ENCODE results near the gene RHBDL2.
A peak's percentile ranks its signal among the peaks of the same experiment; 100 is the strongest.

Gene RHBDL2

GRCh38 chr1:38940339-38941047 is 1.1 kb downstream of the RHBDL2 start:
- H3K4me1 Mint-ChIP-seq = peaks cover 5% of the 10 kb centered on the region
- no peaks in the 10 kb centered on the region for H3K9me3 Mint-ChIP-seq
- H3K27me3 Mint-ChIP-seq (ENCODE audit: low read depth) = no peaks in the 10 kb centered on the region
- TF ChIP-seq CTCF (IDR thresholded peaks at IDR 0.05; ENCODE audit: unreplicated experiment in 3 of 3) = no peak
- no peak overlapping the region for H3K27ac Mint-ChIP-seq
- no peaks in the 10 kb centered on the region for H3K36me3 Mint-ChIP-seq (ENCODE audit: low read depth)
- no peak overlapping the region for H3K4me3 Mint-ChIP-seq

GRCh38 chr1:38938722-38939260 is 2.8 kb downstream of the RHBDL2 start:
- no peak overlapping the region for H3K4me3 Mint-ChIP-seq
- TF ChIP-seq CTCF (IDR thresholded peaks at IDR 0.05; ENCODE audit: unreplicated experiment in 3 of 3) = no peak
- no peaks in the 10 kb centered on the region for H3K9me3 Mint-ChIP-seq
- H3K36me3 Mint-ChIP-seq (ENCODE audit: low read depth) = no peaks in the 10 kb centered on the region
- H3K27ac Mint-ChIP-seq = no peak overlapping the region
- peaks cover 5% of the 10 kb centered on the region for H3K4me1 Mint-ChIP-seq
- H3K27me3 Mint-ChIP-seq (ENCODE audit: low read depth) = no peaks in the 10 kb centered on the region

GRCh38 chr1:38932571-38932970 is 9.1 kb downstream of the RHBDL2 start:
- Mint-ChIP-seq H3K36me3 (ENCODE audit: low read depth) (no peaks in the 10 kb centered on the region), H3K27me3 (ENCODE audit: low read depth) (no peaks in the 10 kb centered on the region), H3K9me3 (no peaks in the 10 kb centered on the region), H3K4me3 (no peak overlapping the region), H3K4me1 (peaks cover 4% of the 10 kb centered on the region), H3K27ac (no peak overlapping the region)
- TF ChIP-seq CTCF (IDR thresholded peaks at IDR 0.05; ENCODE audit: unreplicated experiment in 3 of 3) = no peak

DNA sequence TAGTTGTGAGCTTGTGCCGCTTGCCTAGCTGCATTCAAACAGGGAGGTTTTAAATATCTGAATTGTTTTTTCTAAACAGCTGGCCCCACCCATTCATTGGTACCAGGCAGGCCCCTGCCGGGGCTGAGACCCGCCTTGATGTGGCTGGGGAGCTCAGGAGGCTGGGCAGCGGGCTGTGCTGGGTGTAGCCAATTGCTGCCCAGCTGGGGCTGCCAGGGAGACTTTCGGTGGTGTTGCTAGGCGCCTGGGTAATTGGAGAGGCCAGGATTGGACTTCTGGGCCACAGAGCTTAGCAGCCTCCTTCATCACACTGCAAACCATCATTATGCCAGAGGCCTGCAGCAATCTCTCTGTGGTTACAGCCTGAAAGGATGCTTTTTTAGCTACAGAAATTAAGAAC is 12.2 kb downstream of the RHBDL2 start:
- TF ChIP-seq CTCF (IDR thresholded peaks at IDR 0.05; ENCODE audit: unreplicated experiment in 3 of 3) = no peak
- H3K27ac Mint-ChIP-seq = peak overlapping the region in 1 of 3 experiments; percentile 28
- no peaks in the 10 kb centered on the region for H3K27me3 Mint-ChIP-seq (ENCODE audit: low read depth)
- H3K4me3 Mint-ChIP-seq = no peak overlapping the region
- peaks cover 4% of the 10 kb centered on the region for H3K4me1 Mint-ChIP-seq
- no peaks in the 10 kb centered on the region for H3K36me3 Mint-ChIP-seq (ENCODE audit: low read depth)
- no peaks in the 10 kb centered on the region for H3K9me3 Mint-ChIP-seq

DNA sequence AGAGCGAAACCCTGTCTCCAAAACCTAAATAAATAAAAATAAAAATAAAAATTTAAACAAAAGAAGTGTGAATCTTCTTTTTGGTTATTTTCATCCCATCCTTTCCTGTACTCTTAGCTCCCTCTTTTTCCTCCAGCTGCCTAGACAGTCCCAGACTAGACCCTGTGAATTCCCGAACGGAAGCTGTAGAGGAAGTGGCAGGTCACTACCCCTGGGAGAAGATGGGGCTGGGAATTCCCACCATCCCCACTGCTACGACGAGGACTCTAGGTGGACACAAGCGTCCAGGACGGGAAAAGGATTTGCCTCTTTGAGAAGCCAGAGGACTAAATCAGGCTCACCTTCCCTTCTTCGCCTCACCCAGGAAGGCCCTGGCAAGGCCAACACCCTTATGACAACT is 12.6 kb downstream of the RHBDL2 start:
- Mint-ChIP-seq H3K9me3 (no peaks in the 10 kb centered on the region), H3K27ac (peak overlapping the region in 1 of 3 experiments; percentile 28), H3K4me1 (peaks cover 4% of the 10 kb centered on the region), H3K4me3 (no peak overlapping the region), H3K36me3 (ENCODE audit: low read depth) (no peaks in the 10 kb centered on the region), H3K27me3 (ENCODE audit: low read depth) (no peaks in the 10 kb centered on the region)
- no peak for TF ChIP-seq CTCF (IDR thresholded peaks at IDR 0.05; ENCODE audit: unreplicated experiment in 3 of 3)

DNA sequence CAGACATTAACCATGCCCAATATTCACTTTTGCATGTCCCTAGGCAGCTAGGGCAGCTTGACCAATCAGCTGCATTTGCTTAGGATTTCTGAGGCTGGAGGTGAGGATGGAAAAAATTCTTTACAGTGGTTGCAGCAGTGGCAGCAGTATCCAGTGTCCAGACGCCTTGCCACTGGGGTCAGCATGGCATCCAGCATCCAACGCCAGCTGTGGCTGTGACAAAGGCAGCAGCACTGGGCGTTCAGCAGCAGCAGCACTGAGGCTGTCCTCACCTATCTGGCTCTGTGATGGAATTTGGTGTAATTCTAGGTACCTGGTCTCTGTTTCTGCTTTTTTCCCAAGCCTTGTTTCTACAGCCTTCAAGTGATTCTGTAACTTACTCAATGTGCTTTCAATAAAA is 15.5 kb downstream of the RHBDL2 start:
- TF ChIP-seq CTCF (IDR thresholded peaks at IDR 0.05; ENCODE audit: unreplicated experiment in 3 of 3) = no peak
- no peaks in the 10 kb centered on the region for H3K9me3 Mint-ChIP-seq
- H3K36me3 Mint-ChIP-seq (ENCODE audit: low read depth) = no peaks in the 10 kb centered on the region
- no peak overlapping the region for H3K4me3 Mint-ChIP-seq
- H3K27ac Mint-ChIP-seq = no peak overlapping the region
- no peaks in the 10 kb centered on the region for H3K27me3 Mint-ChIP-seq (ENCODE audit: low read depth)
- no peaks in the 10 kb centered on the region for H3K4me1 Mint-ChIP-seq
